H9 (cell line): ENCODE data around the gene LARGE1. TPM values are rescaled to one million over a fixed set of nuclear protein-coding genes. Genes with fewer than 3 reads are reported as not detected.
A peak's percentile ranks its signal among the peaks of the same experiment; 100 is the strongest.

Source experiments
- DNase-seq: peaks from one replicate; pipeline ENCODE4 v3.0.0-alpha.2; 2017
- H2AFZ ChIP-seq: one replicate; pipeline ENCODE4 v1.6.1; 2013; ENCODE audit warnings: mild to moderate bottlenecking, low read length, control low read depth, moderate library complexity
- H2AK5ac ChIP-seq: 2 replicates; pipeline ENCODE4 v1.6.1; 2013; ENCODE audit warnings: low read length, control low read depth, mixed read lengths; ENCODE audit not compliant: insufficient read length
- H2BK120ac ChIP-seq: one replicate; pipeline ENCODE4 v1.6.1; 2013; ENCODE audit warnings: low read depth, mild to moderate bottlenecking, low read length, control low read depth, inconsistent platforms; ENCODE audit not compliant: poor library complexity, severe bottlenecking
- H2BK12ac ChIP-seq: 2 replicates; pipeline ENCODE4 v1.6.1; 2013; ENCODE audit warnings: low read length, control low read depth, mixed read lengths, low read depth; ENCODE audit not compliant: insufficient read length
- H2BK15ac ChIP-seq: 2 replicates; pipeline ENCODE4 v1.6.1; 2013; ENCODE audit warnings: low read depth, low read length, control low read depth
- H2BK20ac ChIP-seq: one replicate; pipeline ENCODE4 v1.6.1; 2013; ENCODE audit warnings: low read depth, mild to moderate bottlenecking, low read length, control low read depth, inconsistent platforms; ENCODE audit not compliant: poor library complexity, severe bottlenecking
- H2BK5ac ChIP-seq: 2 replicates; pipeline ENCODE4 v1.6.1; 2013; ENCODE audit warnings: low read length, control low read depth, mixed read lengths; ENCODE audit not compliant: insufficient read length
- H3K14ac ChIP-seq: 2 replicates; pipeline ENCODE4 v1.6.1; 2013; ENCODE audit warnings: low read length, control low read depth; ENCODE audit not compliant: insufficient read depth
- H3K18ac ChIP-seq: 2 replicates; pipeline ENCODE4 v1.6.1; 2013; ENCODE audit warnings: low read depth, mild to moderate bottlenecking, mixed read lengths, low read length, control low read depth; ENCODE audit not compliant: insufficient read length
- H3K23ac ChIP-seq: 2 replicates; pipeline ENCODE4 v1.6.1; 2013; ENCODE audit warnings: low read length, control low read depth, mixed read lengths, low read depth; ENCODE audit not compliant: insufficient read length
- H3K23me2 ChIP-seq: 2 replicates; pipeline ENCODE4 v1.6.1; 2013; ENCODE audit warnings: low read depth, mild to moderate bottlenecking, mixed read lengths, low read length, control low read depth; ENCODE audit not compliant: insufficient read length, poor library complexity, severe bottlenecking
- H3K27ac ChIP-seq: 2 replicates; pipeline ENCODE4 v1.5.1; 2013; ENCODE audit warnings: low read length, control low read depth, mixed read lengths, low read depth; ENCODE audit not compliant: insufficient read length
- H3K27me3 ChIP-seq: 2 replicates; pipeline ENCODE4 v1.6.1; 2013; ENCODE audit warnings: low read length, control low read depth, inconsistent platforms; ENCODE audit not compliant: insufficient read depth
- H3K4ac ChIP-seq: 2 replicates; pipeline ENCODE4 v1.6.1; 2013; ENCODE audit warnings: low read depth, mild to moderate bottlenecking, control low read depth, inconsistent platforms, low read length, moderate library complexity
- H3K4me1 ChIP-seq: 2 replicates; pipeline ENCODE4 v1.6.1; 2013; ENCODE audit warnings: low read length, control low read depth, inconsistent platforms; ENCODE audit not compliant: insufficient read depth
- H3K4me2 ChIP-seq: 2 replicates; pipeline ENCODE4 v1.6.1; 2013; ENCODE audit warnings: low read length, control low read depth, mixed read lengths; ENCODE audit not compliant: insufficient read length, insufficient read depth
- H3K56ac ChIP-seq: 2 replicates; pipeline ENCODE4 v1.6.1; 2013; ENCODE audit warnings: low read depth, mild to moderate bottlenecking, mixed read lengths, low read length, control low read depth; ENCODE audit not compliant: insufficient read length
- H3K79me1 ChIP-seq: 2 replicates; pipeline ENCODE4 v1.6.1; 2013; ENCODE audit warnings: low read depth, mild to moderate bottlenecking, moderate library complexity, low read length, control low read depth, inconsistent platforms; ENCODE audit not compliant: insufficient read depth, poor library complexity, severe bottlenecking
- H3K79me2 ChIP-seq: 2 replicates; pipeline ENCODE4 v1.6.1; 2013; ENCODE audit warnings: low read length, control low read depth, inconsistent platforms; ENCODE audit not compliant: insufficient read depth
- H3K9ac ChIP-seq: 2 replicates; pipeline ENCODE4 v1.6.1; 2013; ENCODE audit warnings: low read length, control low read depth, mixed read lengths; ENCODE audit not compliant: insufficient read length; ENCODE audit errors: extremely low read depth
- H3K9me3 ChIP-seq: one replicate; pipeline ENCODE4 v1.6.1; 2013; ENCODE audit warnings: low read depth, low read length, inconsistent platforms; ENCODE audit not compliant: control insufficient read depth
- H3T11ph ChIP-seq: one replicate; pipeline ENCODE4 v1.6.1; 2013; ENCODE audit warnings: mild to moderate bottlenecking, low read length, control low read depth, inconsistent platforms
- H4K20me1 ChIP-seq: one replicate; pipeline ENCODE4 v1.6.1; 2013; ENCODE audit not compliant: control insufficient read depth, insufficient read length, insufficient read depth
- H4K5ac ChIP-seq: 2 replicates; pipeline ENCODE4 v1.6.1; 2013; ENCODE audit warnings: low read depth, mild to moderate bottlenecking, mixed read lengths, low read length, control low read depth; ENCODE audit not compliant: insufficient read length
- H4K8ac ChIP-seq: replicated peaks from 2 replicates; pipeline ENCODE4 v1.6.1; 2013; ENCODE audit warnings: low read length, control low read depth, mixed read lengths, low read depth; ENCODE audit not compliant: insufficient read length
- H4K91ac ChIP-seq: 2 replicates; pipeline ENCODE4 v1.6.1; 2013; ENCODE audit warnings: low read depth, mild to moderate bottlenecking, moderate library complexity, mixed read lengths, low read length, control low read depth; ENCODE audit not compliant: insufficient read length
- H3K27ac Mint-ChIP-seq, 3 experiments: 2 replicates in 2 of 3; 3 replicates in 1 of 3; pipeline ENCODE4 v1.8.0; 2020 to 2021; ENCODE audit warnings: mixed read lengths in 3 of 3, mild to moderate bottlenecking in 1 of 3, moderate library complexity in 1 of 3
- H3K27me3 Mint-ChIP-seq: 2 replicates; pipeline ENCODE4 v1.8.0; 2021; ENCODE audit warnings: low read depth, mild to moderate bottlenecking, moderate library complexity, mixed read lengths
- H3K36me3 Mint-ChIP-seq, 3 experiments: 2 replicates in 2 of 3; 3 replicates in 1 of 3; pipeline ENCODE4 v1.8.0; 2020 to 2021; ENCODE audit warnings: low read depth in 3 of 3, mixed read lengths in 3 of 3; ENCODE audit not compliant: insufficient read depth in 1 of 3
- H3K4me1 Mint-ChIP-seq, 2 experiments: 2 replicates each; pipeline ENCODE4 v1.8.0; 2020; ENCODE audit warnings: mixed read lengths in 2 of 2
- H3K4me3 Mint-ChIP-seq, 2 experiments: 2 replicates in 1 of 2; 3 replicates in 1 of 2; pipeline ENCODE4 v1.8.0; 2020 to 2021; ENCODE audit warnings: mild to moderate bottlenecking in 2 of 2, mixed read lengths in 2 of 2, moderate library complexity in 1 of 2
- H3K9me3 Mint-ChIP-seq, 2 experiments: 2 replicates in 1 of 2; 3 replicates in 1 of 2; pipeline ENCODE4 v1.8.0; 2020; ENCODE audit warnings: mild to moderate bottlenecking in 2 of 2, mixed read lengths in 2 of 2, moderate library complexity in 1 of 2
- WGBS: extraction: QIAGEN DNeasy Blood & Tissue Kit; methylation state at CpG from one replicate; pipeline ENCODE4 v1.1.7; 2013; ENCODE audit warnings: missing lambda C conversion rate, low lambda C conversion rate, mixed read lengths; ENCODE audit not compliant: insufficient read length; ENCODE audit errors: extremely low coverage; 5-methylcytosine and 5-hydroxymethylcytosine counted together
- total RNA-seq: library from RNA; stranded (reverse); gene quantifications from 2 replicates; pipeline ENCODE4 v1.2.1, GENCODE V29; 2021
- TF ChIP-seq, protein P1 (sequence below): fragments of 200-600 bp; sonication (generic); conservative IDR thresholded peaks from 3 replicates; pipeline ENCODE4 v1.8.0; 2021; ENCODE audit warnings: antibody characterized with exemption, mild to moderate bottlenecking

The LARGE1 gene
- total RNA-seq, 1 experiment from 2014 or later, result 43.5 TPM

GRCh38 chr22:33883561-33883960, 36.7 kb downstream of the LARGE1 start:
- Histone ChIP-seq H3K23me2 (no peaks in the 10 kb centered on the region), H4K5ac (no peak overlapping the region), H3K27ac (no peak overlapping the region), H4K20me1 (peaks cover 3% of the 10 kb centered on the region), H3K4me2 (no peak overlapping the region), H4K8ac (no peak overlapping the region), H3K18ac (no peak overlapping the region), H2BK20ac (no peak overlapping the region), H2AFZ (no peak overlapping the region), H3K4me1 (peaks cover 20% of the 10 kb centered on the region; the same call in 1 of the 2 replicates), H4K91ac (no peak overlapping the region), H3K56ac (no peak overlapping the region), H2BK120ac (no peak overlapping the region), H3K79me1 (peaks cover 15% of the 10 kb centered on the region), H2BK12ac (no peak overlapping the region), H2BK5ac (no peak overlapping the region), H3K27me3 (no peaks in the 10 kb centered on the region), H3K4ac (no peak overlapping the region; the same call in 1 of the 2 replicates), H3K9me3 (no peaks in the 10 kb centered on the region), H2BK15ac (no peak overlapping the region), H3K14ac (peak overlapping the region; percentile 80), H3K23ac (no peak overlapping the region), H3K9ac (no peak overlapping the region), H3K79me2 (peaks cover 66% of the 10 kb centered on the region; the same call in 1 of the 2 replicates), H3T11ph (no peak overlapping the region), H2AK5ac (no peak overlapping the region)
- Mint-ChIP-seq H3K27me3 (no peaks in the 10 kb centered on the region), H3K27ac (peak overlapping the region; percentile 44 to 76 (median 49); a peak in 5 of 7 replicates), H3K4me1 (peaks cover 51 to 67% of the 10 kb centered on the region in 2 experiments), H3K36me3 (peaks cover 0 to 3% (median 0%) of the 10 kb centered on the region in 3 experiments; a peak in 2 of 7 replicates), H3K4me3 (0 out of 5 replicates have a peak overlapping the region, but pooled peaks of 1 of the 2 experiments have one; percentile 5), H3K9me3 (no peaks in the 10 kb centered on the region)
- 100% methylated on average over 1 of the region's 6 CpGs for WGBS
- TF ChIP-seq, protein P1, sequence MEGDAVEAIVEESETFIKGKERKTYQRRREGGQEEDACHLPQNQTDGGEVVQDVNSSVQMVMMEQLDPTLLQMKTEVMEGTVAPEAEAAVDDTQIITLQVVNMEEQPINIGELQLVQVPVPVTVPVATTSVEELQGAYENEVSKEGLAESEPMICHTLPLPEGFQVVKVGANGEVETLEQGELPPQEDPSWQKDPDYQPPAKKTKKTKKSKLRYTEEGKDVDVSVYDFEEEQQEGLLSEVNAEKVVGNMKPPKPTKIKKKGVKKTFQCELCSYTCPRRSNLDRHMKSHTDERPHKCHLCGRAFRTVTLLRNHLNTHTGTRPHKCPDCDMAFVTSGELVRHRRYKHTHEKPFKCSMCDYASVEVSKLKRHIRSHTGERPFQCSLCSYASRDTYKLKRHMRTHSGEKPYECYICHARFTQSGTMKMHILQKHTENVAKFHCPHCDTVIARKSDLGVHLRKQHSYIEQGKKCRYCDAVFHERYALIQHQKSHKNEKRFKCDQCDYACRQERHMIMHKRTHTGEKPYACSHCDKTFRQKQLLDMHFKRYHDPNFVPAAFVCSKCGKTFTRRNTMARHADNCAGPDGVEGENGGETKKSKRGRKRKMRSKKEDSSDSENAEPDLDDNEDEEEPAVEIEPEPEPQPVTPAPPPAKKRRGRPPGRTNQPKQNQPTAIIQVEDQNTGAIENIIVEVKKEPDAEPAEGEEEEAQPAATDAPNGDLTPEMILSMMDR, result no peak
- no peak for DNase-seq
